WTC11 (cell line): Measurements from ENCODE around the gene ZNF496. TPM values are rescaled to one million over a fixed set of nuclear protein-coding genes. Genes with fewer than 3 reads are reported as not detected.

Source experiments
- ATAC-seq: fragments of 200-7000 bp; cut with Tn5 transposase; 2 replicates; pipeline ENCODE4 v1.10.0; 2021; ENCODE audit warnings: mild to moderate bottlenecking, moderate library complexity
- CTCF ChIA-PET: fragments of 300-600 bp; sonication (Branson Sonifier 250); formaldehyde crosslinking; loops from one replicate; lab custom pipeline; 2021; ENCODE audit warnings: antibody characterized with exemption; lab: Charles Lee
- POLR2A ChIA-PET: fragments of 350-600 bp; sonication (Branson Sonifier 250); formaldehyde crosslinking; loops from one replicate; lab custom pipeline; 2021; ENCODE audit warnings: antibody characterized with exemption; lab: Charles Lee
- DNase-seq: peaks from one replicate; pipeline ENCODE4 v3.0.0; 2021; ENCODE audit warnings: low spot score
- H3K27ac Mint-ChIP-seq: 2 replicates; pipeline ENCODE4 v1.8.0; 2021; ENCODE audit warnings: mixed read lengths
- H3K27me3 Mint-ChIP-seq: 2 replicates; pipeline ENCODE4 v1.8.0; 2021; ENCODE audit warnings: low read depth, mild to moderate bottlenecking, moderate library complexity, mixed read lengths
- H3K36me3 Mint-ChIP-seq: 2 replicates; pipeline ENCODE4 v1.8.0; 2021; ENCODE audit warnings: mixed read lengths
- H3K4me1 Mint-ChIP-seq: 2 replicates; pipeline ENCODE4 v1.8.0; 2022; ENCODE audit warnings: mixed read lengths
- H3K4me3 Mint-ChIP-seq: 2 replicates; pipeline ENCODE4 v1.8.0; 2021; ENCODE audit warnings: mild to moderate bottlenecking, moderate library complexity, mixed read lengths
- H3K9me3 Mint-ChIP-seq: 2 replicates; pipeline ENCODE4 v1.8.0; 2021; ENCODE audit warnings: mixed read lengths
- ATF1 ChIP-seq: sonication (generic); formaldehyde crosslinking; IDR thresholded peaks from 2 replicates; pipeline ENCODE4 v1.8.1; 2023; ENCODE audit warnings: mild to moderate bottlenecking, moderate library complexity, missing genetic modification reagents
- CBFB ChIP-seq: sonication (generic); formaldehyde crosslinking; IDR thresholded peaks from 2 replicates; pipeline ENCODE4 v1.8.1; 2022; ENCODE audit warnings: mild to moderate bottlenecking, low read depth, missing genetic modification reagents
- CTCF ChIP-seq: fragments of 200-600 bp; IDR thresholded peaks from 2 replicates; pipeline ENCODE4 v1.8.0; 2022; ENCODE audit warnings: antibody characterized with exemption
- E2F1 ChIP-seq: sonication (generic); formaldehyde crosslinking; IDR thresholded peaks from 2 replicates; pipeline ENCODE4 v1.8.0; 2022; ENCODE audit warnings: mild to moderate bottlenecking, missing genetic modification reagents
- FOXJ3 ChIP-seq: sonication (generic); formaldehyde crosslinking; IDR thresholded peaks from 2 replicates; pipeline ENCODE4 v1.9.0; 2021; ENCODE audit warnings: missing genetic modification reagents, mild to moderate bottlenecking, borderline replicate concordance
- GTF2I ChIP-seq: fragments of 250-450 bp; sonication (Bioruptor Pico); conservative IDR thresholded peaks from 2 replicates; pipeline ENCODE4 v1.4.0; 2021; ENCODE audit warnings: mild to moderate bottlenecking
- JUN ChIP-seq: sonication (generic); formaldehyde crosslinking; IDR thresholded peaks from 2 replicates; pipeline ENCODE4 v1.8.0; 2023; ENCODE audit warnings: mild to moderate bottlenecking, missing genetic modification reagents
- KAT7 ChIP-seq: sonication (generic); formaldehyde crosslinking; IDR thresholded peaks from 2 replicates; pipeline ENCODE4 v1.8.1; 2023; ENCODE audit warnings: missing genetic modification reagents, mild to moderate bottlenecking, borderline replicate concordance
- MYBL2 ChIP-seq: sonication (generic); formaldehyde crosslinking; IDR thresholded peaks from 2 replicates; pipeline ENCODE4 v1.8.1; 2023; ENCODE audit warnings: mild to moderate bottlenecking, moderate library complexity, missing genetic modification reagents
- OVOL2 ChIP-seq: fragments of 250-450 bp; sonication (Bioruptor Pico); IDR thresholded peaks from 2 replicates; pipeline ENCODE4 v1.9.0; 2021; ENCODE audit warnings: mild to moderate bottlenecking, borderline replicate concordance
- PRDM15 ChIP-seq: sonication (generic); formaldehyde crosslinking; IDR thresholded peaks from 2 replicates; pipeline ENCODE4 v1.8.0; 2022; ENCODE audit warnings: missing genetic modification reagents
- TEAD4 ChIP-seq: sonication (generic); formaldehyde crosslinking; IDR thresholded peaks from 2 replicates; pipeline ENCODE4 v1.8.0; 2022; ENCODE audit warnings: mild to moderate bottlenecking, missing genetic modification reagents
- USF2 ChIP-seq: sonication (generic); formaldehyde crosslinking; IDR thresholded peaks from 2 replicates; pipeline ENCODE4 v1.8.1; 2023; ENCODE audit warnings: mild to moderate bottlenecking, missing genetic modification reagents, moderate library complexity
- ZNF219 ChIP-seq: sonication (generic); formaldehyde crosslinking; IDR thresholded peaks from 2 replicates; pipeline ENCODE4 v1.8.0; 2023; ENCODE audit warnings: missing genetic modification reagents, mild to moderate bottlenecking, borderline replicate concordance
- ZNF232 ChIP-seq: sonication (generic); formaldehyde crosslinking; IDR thresholded peaks from 2 replicates; pipeline ENCODE4 v1.8.0; 2022; ENCODE audit warnings: mild to moderate bottlenecking, missing genetic modification reagents
- ZNF317 ChIP-seq: sonication (generic); formaldehyde crosslinking; IDR thresholded peaks from 2 replicates; pipeline ENCODE4 v1.8.1; 2023; ENCODE audit warnings: low read depth, mild to moderate bottlenecking, moderate library complexity, missing genetic modification reagents, borderline replicate concordance
- ZNF396 ChIP-seq: fragments of 250-450 bp; sonication (Bioruptor Pico); IDR thresholded peaks from 2 replicates; pipeline ENCODE4 v1.8.0; 2021; ENCODE audit warnings: mild to moderate bottlenecking, moderate library complexity, borderline replicate concordance
- total RNA-seq: library from RNA; stranded (reverse); gene quantifications from 3 replicates; pipeline ENCODE4 v1.2.3, GENCODE V29; 2021
- TF ChIP-seq, protein P1 (sequence below): sonication (generic); formaldehyde crosslinking; IDR thresholded peaks from 2 replicates; pipeline ENCODE4 v1.8.1; 2022; ENCODE audit warnings: missing genetic modification reagents, borderline replicate concordance
- TF ChIP-seq, protein P2 (sequence below): fragments of 250-450 bp; sonication (Bioruptor Pico); IDR thresholded peaks from 2 replicates; pipeline ENCODE4 v2.1.2; 2022; ENCODE audit warnings: mild to moderate bottlenecking, moderate library complexity

Gene ZNF496
- total RNA-seq, 1 experiment from 2014 or later = 88.3 TPM

DNA sequence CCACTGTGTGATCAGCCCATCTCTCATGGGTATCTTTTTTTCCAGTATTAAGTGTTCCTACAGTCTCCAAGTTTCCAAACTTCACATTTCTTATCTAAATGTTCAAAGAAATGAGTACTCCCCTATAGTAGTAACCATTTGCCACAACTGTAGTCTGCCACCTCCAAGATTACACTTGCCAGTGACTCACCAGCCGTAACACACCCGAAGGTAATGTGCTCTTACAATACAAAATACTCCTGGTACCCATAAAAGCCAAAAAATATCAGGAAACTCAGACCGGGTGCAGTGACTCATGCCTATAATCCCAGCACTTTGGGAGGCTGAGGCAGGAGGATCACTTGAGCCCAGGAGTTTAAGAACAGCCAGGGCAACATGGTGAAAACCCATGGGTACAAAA is 20.5 kb upstream of the ZNF496 start:
- ChIA-PET CTCF (interaction anchor here (2.7 kb wide), 1 partner anchor 21 kb away, joined by 11 read pairs; no protein-coding TSS in a partner anchor), POLR2A (no interaction called here)
- H3K9me3 Mint-ChIP-seq = peaks cover 5% of the 10 kb centered on the region

More for the DNA sequence above, 20.5 kb upstream of the ZNF496 start:
- H3K36me3 Mint-ChIP-seq = no peaks in the 10 kb centered on the region
- no peak overlapping the region for H3K4me3 Mint-ChIP-seq
- H3K4me1 Mint-ChIP-seq = peaks cover 25% of the 10 kb centered on the region
- H3K27me3 Mint-ChIP-seq = peaks cover 40% of the 10 kb centered on the region
- ATAC-seq = no peak
- no peak for DNase-seq
- H3K27ac Mint-ChIP-seq = no peak overlapping the region
- TF ChIP-seq ATF1 (CRISPR knock-in tag) (no peak), ZNF396 (CRISPR knock-in tag) (no peak), FOXJ3 (CRISPR knock-in tag) (no peak), JUN (no peak), CTCF (no peak), ZNF317 (no peak), ZNF232 (CRISPR knock-in tag) (no peak), GTF2I (CRISPR knock-in tag) (no peak), TEAD4 (CRISPR knock-in tag) (no peak), E2F1 (no peak), PRDM15 (CRISPR knock-in tag) (no peak), CBFB (CRISPR knock-in tag) (no peak), USF2 (CRISPR knock-in tag) (no peak), OVOL2 (CRISPR knock-in tag) (no peak), MYBL2 (CRISPR knock-in tag) (no peak), KAT7 (no peak), ZNF219 (CRISPR knock-in tag) (no peak)
- TF ChIP-seq, protein P1, sequence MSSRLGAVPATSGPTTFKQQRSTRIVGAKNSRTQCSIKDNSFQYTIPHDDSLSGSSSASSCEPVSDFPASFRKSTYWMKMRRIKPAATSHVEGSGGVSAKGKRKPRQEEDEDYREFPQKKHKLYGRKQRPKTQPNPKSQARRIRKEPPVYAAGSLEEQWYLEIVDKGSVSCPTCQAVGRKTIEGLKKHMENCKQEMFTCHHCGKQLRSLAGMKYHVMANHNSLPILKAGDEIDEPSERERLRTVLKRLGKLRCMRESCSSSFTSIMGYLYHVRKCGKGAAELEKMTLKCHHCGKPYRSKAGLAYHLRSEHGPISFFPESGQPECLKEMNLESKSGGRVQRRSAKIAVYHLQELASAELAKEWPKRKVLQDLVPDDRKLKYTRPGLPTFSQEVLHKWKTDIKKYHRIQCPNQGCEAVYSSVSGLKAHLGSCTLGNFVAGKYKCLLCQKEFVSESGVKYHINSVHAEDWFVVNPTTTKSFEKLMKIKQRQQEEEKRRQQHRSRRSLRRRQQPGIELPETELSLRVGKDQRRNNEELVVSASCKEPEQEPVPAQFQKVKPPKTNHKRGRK = no peak
- TF ChIP-seq, protein P2, sequence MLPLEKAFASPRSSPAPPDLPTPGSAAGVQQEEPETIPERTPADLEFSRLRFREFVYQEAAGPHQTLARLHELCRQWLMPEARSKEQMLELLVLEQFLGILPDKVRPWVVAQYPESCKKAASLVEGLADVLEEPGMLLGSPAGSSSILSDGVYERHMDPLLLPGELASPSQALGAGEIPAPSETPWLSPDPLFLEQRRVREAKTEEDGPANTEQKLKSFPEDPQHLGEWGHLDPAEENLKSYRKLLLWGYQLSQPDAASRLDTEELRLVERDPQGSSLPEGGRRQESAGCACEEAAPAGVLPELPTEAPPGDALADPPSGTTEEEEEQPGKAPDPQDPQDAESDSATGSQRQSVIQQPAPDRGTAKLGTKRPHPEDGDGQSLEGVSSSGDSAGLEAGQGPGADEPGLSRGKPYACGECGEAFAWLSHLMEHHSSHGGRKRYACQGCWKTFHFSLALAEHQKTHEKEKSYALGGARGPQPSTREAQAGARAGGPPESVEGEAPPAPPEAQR (CRISPR knock-in tag) = no peak
